IMR-90 (cell line): ENCODE results near the gene TMEM14A. TPM values are rescaled to one million over a fixed set of nuclear protein-coding genes. Genes with fewer than 3 reads are reported as not detected.

Experiments used
- ATAC-seq: fragments of 200-7000 bp; cut with Tn5 transposase; 2 replicates; pipeline ENCODE4 v1.9.1; 2020; ENCODE audit warnings: low read depth, mild to moderate bottlenecking, moderate library complexity
- BruUV-seq: library from RNA; stranded (reverse); fragments of 400-500 nt; replicated peaks from 2 replicates; lab custom pipeline; 2021; lab: Mats Ljungman, UMichigan
- CTCF ChIA-PET: fragments of 300-600 bp; formaldehyde crosslinking; extraction: SDS; loops from one replicate; lab custom pipeline; 2021; ENCODE audit warnings: antibody characterized with exemption; lab: Yijun Ruan, JAX
- POLR2A ChIA-PET: fragments of 300-600 bp; sonication (Branson Sonifier 250); formaldehyde crosslinking; loops from one replicate; lab custom pipeline; 2022; ENCODE audit warnings: antibody characterized with exemption; ENCODE audit not compliant: unreplicated experiment; lab: Charles Lee
- DNase-seq: peaks from one replicate; pipeline ENCODE4 v3.0.0; 2013
- H2AFZ ChIP-seq: replicated peaks from 2 replicates; pipeline ENCODE3; 2013; ENCODE audit warnings: low read length, mild to moderate bottlenecking; ENCODE audit not compliant: poor library complexity
- H2AK5ac ChIP-seq: 2 replicates; pipeline ENCODE4 v1.6.1; 2013; ENCODE audit warnings: low read depth, low read length, inconsistent platforms
- H2AK9ac ChIP-seq: replicated peaks from 2 replicates; pipeline ENCODE3; 2013; ENCODE audit warnings: mild to moderate bottlenecking, low read depth, low read length, moderate library complexity; ENCODE audit not compliant: poor library complexity
- H2BK120ac ChIP-seq: 2 replicates; pipeline ENCODE4 v1.6.1; 2013; ENCODE audit warnings: low read depth, low read length, inconsistent platforms
- H2BK15ac ChIP-seq: 3 replicates; pipeline ENCODE4 v1.6.1; 2013; ENCODE audit warnings: low read depth, low read length, inconsistent platforms
- H2BK20ac ChIP-seq: 2 replicates; pipeline ENCODE4 v1.6.1; 2013; ENCODE audit warnings: low read depth, mild to moderate bottlenecking, inconsistent platforms, low read length, moderate library complexity
- H2BK5ac ChIP-seq: 2 replicates; pipeline ENCODE4 v1.6.1; 2013; ENCODE audit warnings: mild to moderate bottlenecking, low read depth, low read length, inconsistent platforms; ENCODE audit not compliant: poor library complexity, severe bottlenecking
- H3K14ac ChIP-seq: replicated peaks from 2 replicates; pipeline ENCODE4 v1.6.1; 2013; ENCODE audit warnings: low read depth, low read length, inconsistent platforms
- H3K18ac ChIP-seq: 2 replicates; pipeline ENCODE4 v1.6.1; 2013; ENCODE audit warnings: low read depth, low read length, control low read depth
- H3K23ac ChIP-seq: 2 replicates; pipeline ENCODE4 v1.6.1; 2013; ENCODE audit warnings: low read depth, low read length, inconsistent platforms
- H3K27ac ChIP-seq: 2 replicates; pipeline ENCODE4 v1.5.1; 2013; ENCODE audit warnings: mild to moderate bottlenecking, control low read depth, low read length; ENCODE audit not compliant: insufficient read depth
- H3K27me3 ChIP-seq: 2 replicates; pipeline ENCODE4 v1.6.1; 2013; ENCODE audit warnings: low read length; ENCODE audit not compliant: control insufficient read depth, insufficient read depth
- H3K36me3 ChIP-seq: 2 replicates; pipeline ENCODE4 v1.6.1; 2013; ENCODE audit warnings: low read length, mixed read lengths; ENCODE audit not compliant: control insufficient read depth, insufficient read depth
- H3K4ac ChIP-seq: 2 replicates; pipeline ENCODE4 v1.6.1; 2013; ENCODE audit warnings: low read depth, low read length, inconsistent platforms
- H3K4me1 ChIP-seq: 2 replicates; pipeline ENCODE4 v1.6.1; 2013; ENCODE audit warnings: low read length, mixed read lengths; ENCODE audit not compliant: control insufficient read depth, insufficient read depth
- H3K4me2 ChIP-seq: 2 replicates; pipeline ENCODE4 v1.6.1; 2013; ENCODE audit warnings: low read depth, mild to moderate bottlenecking, control low read depth, low read length, moderate library complexity
- H3K4me3 ChIP-seq: 2 replicates; pipeline ENCODE4 v1.5.1; 2013; ENCODE audit warnings: low read depth, mild to moderate bottlenecking, control low read depth, low read length, moderate library complexity; ENCODE audit not compliant: insufficient read depth
- H3K56ac ChIP-seq: 2 replicates; pipeline ENCODE4 v1.6.1; 2013; ENCODE audit warnings: low read length, inconsistent platforms; ENCODE audit not compliant: insufficient read depth; ENCODE audit errors: extremely low read depth
- H3K79me1 ChIP-seq, 2 experiments: 2 replicates each; pipeline ENCODE4 v1.6.1; 2013; ENCODE audit warnings: low read length in 2 of 2, inconsistent platforms in 1 of 2, low read depth in 1 of 2
- H3K9ac ChIP-seq: 2 replicates; pipeline ENCODE4 v1.6.1; 2013; ENCODE audit warnings: low read depth, low read length, control low read depth
- H3K9me1 ChIP-seq: 2 replicates; pipeline ENCODE4 v1.6.1; 2013; ENCODE audit warnings: low read length, inconsistent platforms; ENCODE audit not compliant: insufficient read depth
- H3K9me3 ChIP-seq: 2 replicates; pipeline ENCODE4 v1.6.1; 2013; ENCODE audit warnings: low read length; ENCODE audit not compliant: control insufficient read depth, insufficient read depth
- H4K20me1 ChIP-seq: 2 replicates; pipeline ENCODE4 v1.6.1; 2013; ENCODE audit warnings: low read length, inconsistent platforms; ENCODE audit not compliant: insufficient read depth
- H4K5ac ChIP-seq: 2 replicates; pipeline ENCODE4 v1.6.1; 2013; ENCODE audit warnings: mild to moderate bottlenecking, low read depth, low read length, control low read depth
- H4K8ac ChIP-seq, 2 experiments: 2 replicates each; pipeline ENCODE4 v1.6.1; 2013; ENCODE audit warnings: low read depth in 2 of 2, low read length in 2 of 2, control low read depth in 1 of 2, inconsistent platforms in 1 of 2
- H4K91ac ChIP-seq: 2 replicates; pipeline ENCODE4 v1.6.1; 2013; ENCODE audit warnings: low read depth, low read length, inconsistent platforms; ENCODE audit not compliant: insufficient read depth
- BHLHE40 ChIP-seq: fragments of 150-350 bp; IDR thresholded peaks from 2 replicates; pipeline ENCODE4 v1.6.1; 2016; ENCODE audit warnings: mild to moderate bottlenecking, low read depth, low read length
- CHD1 ChIP-seq: IDR thresholded peaks from 2 replicates; pipeline ENCODE4 v1.6.1; 2012; ENCODE audit warnings: low read depth, low read length, improper control_type of control experiment
- FOS ChIP-seq: fragments of 150-350 bp; IDR thresholded peaks from 2 replicates; pipeline ENCODE4 v1.6.1; 2016; ENCODE audit warnings: low read depth, low read length
- MAZ ChIP-seq: IDR thresholded peaks from 2 replicates; pipeline ENCODE4 v1.6.1; 2012; ENCODE audit warnings: low read depth, mild to moderate bottlenecking, low read length, improper control_type of control experiment, moderate library complexity, borderline replicate concordance
- NFE2L2 ChIP-seq: fragments of 150-350 bp; IDR thresholded peaks from 2 replicates; pipeline ENCODE4 v1.6.1; 2016; ENCODE audit warnings: low read depth, mild to moderate bottlenecking, low read length
- WGBS, 2 experiments: methylation state at CpG; one replicate each; pipeline versions ENCODE4 v1.1.5 to v1.1.7; 2013; ENCODE audit warnings: missing lambda C conversion rate in 2 of 2; ENCODE audit not compliant: insufficient read length in 1 of 2; ENCODE audit errors: extremely low coverage in 2 of 2; 5-methylcytosine and 5-hydroxymethylcytosine counted together
- dilution Hi-C: fragments of 300-500 bp; cut with HindIII; formaldehyde crosslinking; loops from one replicate; pipeline ENCODE4 v1.14.3; 2018; ENCODE audit warnings: low sequenced_read_pairs; ENCODE audit not compliant: unreplicated experiment
- in situ Hi-C: fragments of 300-500 bp; cut with MboI; formaldehyde crosslinking; loops from 3 replicates; pipeline ENCODE4 v1.14.3; 2019; ENCODE audit warnings: low sequenced_read_pairs, inconsistent platforms, mixed read lengths
- intact Hi-C: fragments of 100-400 bp; cut with micrococcal nuclease; formaldehyde crosslinking; loops from 2 replicates; pipeline ENCODE4 v1.10.0; 2022
- polyA plus RNA-seq, 3 experiments: library from polyadenylated mRNA; depleted of rRNA; stranded (reverse); fragments of >200 nt; gene quantifications; 2 replicates each; pipeline ENCODE4 v1.2.3, GENCODE V29; 2012; ENCODE audit warnings: low replicate concordance in 1 of 3
- total RNA-seq: library from RNA; depleted of rRNA; stranded (reverse); fragments of >200 nt; gene quantifications from 2 replicates; pipeline ENCODE4 v1.2.3, GENCODE V29; 2012

The TMEM14A gene
- total and polyA plus RNA-seq, 2 of the 4 experiments (the other 2 are of a cell fraction): 18.5 to 25.1 TPM

GRCh38 chr6:52734072-52734471, 63.2 kb downstream of the TMEM14A start:
- Histone ChIP-seq H3K18ac (no peak overlapping the region), H3K4ac (no peak overlapping the region), H3K9me3 (no peaks in the 10 kb centered on the region), H3K9ac (no peak overlapping the region), H2BK5ac (no peak overlapping the region), H3K23ac (no peak overlapping the region), H2BK120ac (no peak overlapping the region), H3K27me3 (peaks cover 11% of the 10 kb centered on the region), H3K27ac (no peak overlapping the region), H3K14ac (no peak overlapping the region), H2AK5ac (no peak overlapping the region), H3K79me1 (no peaks in the 10 kb centered on the region), H3K9me1 (no peaks in the 10 kb centered on the region; the same call in 1 of the 2 replicates), H2BK15ac (no peak overlapping the region), H4K5ac (no peak overlapping the region), H3K56ac (no peak overlapping the region), H2BK20ac (no peak overlapping the region), H4K91ac (no peak overlapping the region), H3K36me3 (no peaks in the 10 kb centered on the region), H2AFZ (no peak overlapping the region), H4K20me1 (no peaks in the 10 kb centered on the region), H3K4me3 (no peak overlapping the region), H4K8ac (no peak overlapping the region), H3K4me1 (no peaks in the 10 kb centered on the region), H2AK9ac (no peak overlapping the region), H3K4me2 (no peak overlapping the region)
- ATAC-seq (no peak), DNase-seq (no peak)
- no TSS peak for BruUV-seq
- TF ChIP-seq NFE2L2: no peak
- no peak for TF ChIP-seq CHD1
- TF ChIP-seq BHLHE40: no peak
- no peak for TF ChIP-seq FOS
- no peak for TF ChIP-seq MAZ
- in situ Hi-C loops (no loop called here), dilution Hi-C loops (no loop called here), intact Hi-C loops (no loop called here)
- POLR2A ChIA-PET: no interaction called here
- CTCF ChIA-PET: no interaction called here
- WGBS, 2 experiments: 100% methylated on average over 2 of the region's 3 CpGs; no CpG with 5 or more reads in 1 of the 2 experiments
